Endothelial cell (in vitro differentiated cells): ENCODE results near the gene RAB40B. TPM values are rescaled to one million over a fixed set of nuclear protein-coding genes. Genes with fewer than 3 reads are reported as not detected.

Source experiments
- DNase-seq: peaks from one replicate; pipeline ENCODE4 v3.0.0; 2021; ENCODE audit warnings: low spot score
- H3K27ac Mint-ChIP-seq: one replicate; pipeline ENCODE4 v1.8.0; 2021; ENCODE audit warnings: mixed read lengths, inconsistent platforms; ENCODE audit not compliant: unreplicated experiment
- H3K27me3 Mint-ChIP-seq: one replicate; pipeline ENCODE4 v1.8.0; 2021; ENCODE audit warnings: mild to moderate bottlenecking, moderate library complexity, mixed read lengths, inconsistent platforms; ENCODE audit not compliant: unreplicated experiment
- H3K36me3 Mint-ChIP-seq: one replicate; pipeline ENCODE4 v1.8.0; 2021; ENCODE audit warnings: mild to moderate bottlenecking, low read depth, mixed read lengths, inconsistent platforms; ENCODE audit not compliant: unreplicated experiment
- H3K4me1 Mint-ChIP-seq: one replicate; pipeline ENCODE4 v1.8.0; 2021; ENCODE audit warnings: mild to moderate bottlenecking, mixed read lengths, inconsistent platforms; ENCODE audit not compliant: unreplicated experiment
- H3K4me3 Mint-ChIP-seq: one replicate; pipeline ENCODE4 v1.8.0; 2021; ENCODE audit warnings: mild to moderate bottlenecking, mixed read lengths, inconsistent platforms; ENCODE audit not compliant: unreplicated experiment
- H3K9me3 Mint-ChIP-seq: one replicate; pipeline ENCODE4 v1.8.0; 2021; ENCODE audit warnings: mixed read lengths, inconsistent platforms; ENCODE audit not compliant: unreplicated experiment
- CTCF ChIP-seq: fragments of 200-600 bp; sonication (generic); IDR thresholded peaks from one replicate; pipeline ENCODE4 v1.5.0; 2021; ENCODE audit warnings: antibody characterized with exemption; ENCODE audit not compliant: unreplicated experiment
- total RNA-seq: library from RNA; stranded (reverse); fragmentation: NEBNext Ultra II Directional; extraction: Animal tissue kit (Norgen Biotek cat#: 25700); gene quantifications from one replicate; pipeline ENCODE4 v1.2.1, GENCODE V29; 2021; ENCODE audit not compliant: unreplicated experiment

The RAB40B gene
- total RNA-seq, 1 donor from 2014 or later = 6.7 TPM

- no peak for DNase-seq
- Mint-ChIP-seq H3K36me3 (peaks cover 44% of the 10 kb centered on the region), H3K9me3 (no peaks in the 10 kb centered on the region), H3K27ac (no peak overlapping the region), H3K4me1 (no peaks in the 10 kb centered on the region), H3K4me3 (peak overlapping the region; percentile 47), H3K27me3 (peaks cover 2% of the 10 kb centered on the region)
- no peak for TF ChIP-seq CTCF
Measured at GRCh38 chr17:82619211-82619610, 79.3 kb downstream of the RAB40B start.

- Mint-ChIP-seq H3K36me3 (peaks cover 49% of the 10 kb centered on the region), H3K27me3 (peaks cover 2% of the 10 kb centered on the region), H3K4me1 (no peaks in the 10 kb centered on the region), H3K9me3 (no peaks in the 10 kb centered on the region), H3K27ac (no peak overlapping the region), H3K4me3 (no peak overlapping the region)
- no peak for TF ChIP-seq CTCF
- no peak for DNase-seq
Measured at GRCh38 chr17:82616021-82616711, 82.3 kb downstream of the RAB40B start.

GRCh38 chr17:82615084-82616020 is 83.1 kb downstream of the RAB40B start:
- DNase-seq = no peak
- Mint-ChIP-seq H3K36me3 (peaks cover 44% of the 10 kb centered on the region), H3K4me1 (no peaks in the 10 kb centered on the region), H3K27me3 (peaks cover 2% of the 10 kb centered on the region), H3K27ac (no peak overlapping the region), H3K4me3 (peak overlapping the region; percentile 34), H3K9me3 (no peaks in the 10 kb centered on the region)
- no peak for TF ChIP-seq CTCF

- Mint-ChIP-seq H3K27me3 (peaks cover 2% of the 10 kb centered on the region), H3K36me3 (peaks cover 46% of the 10 kb centered on the region), H3K4me3 (peak overlapping the region; percentile 85), H3K9me3 (no peaks in the 10 kb centered on the region), H3K4me1 (no peaks in the 10 kb centered on the region), H3K27ac (no peak overlapping the region)
- no peak for DNase-seq
- TF ChIP-seq CTCF = no peak
Measured at GRCh38 chr17:82614095-82614631, 84.3 kb downstream of the RAB40B start.
